Measurements from ENCODE around the gene ANKS1A. TPM values are rescaled to one million over a fixed set of nuclear protein-coding genes. Genes with fewer than 3 reads are reported as not detected.

Gene ANKS1A
- polyA plus RNA-seq, 1 of the 3 experiments (the other 2 are of a cell fraction): 7.6 TPM

- TF ChIP-seq FOSL2 (IDR thresholded peaks at IDR 0.05; ENCODE audit: borderline replicate concordance, low read depth): no peak
- no peak for TF ChIP-seq EZH2phosphoT487 (IDR thresholded peaks at IDR 0.05; ENCODE audit: borderline replicate concordance, low read depth)
- TF ChIP-seq MXI1 (IDR thresholded peaks at IDR 0.05; ENCODE audit: low read depth, low read length): no peak
- no peak for TF ChIP-seq EP300 (IDR thresholded peaks at IDR 0.05; ENCODE audit: borderline replicate concordance in 1 of 2, low read depth in 1 of 2, low read length in 1 of 2)
These were observed 190.4 kb downstream of the ANKS1A start (continued) for GRCh38 chr6:35079311-35080000.

GRCh38 chr6:35080016-35080680 is 191.1 kb downstream of the ANKS1A start:
- Histone ChIP-seq H3K4me1 (ENCODE audit: control insufficient read depth in 1 of 2, insufficient read depth in 2 of 2, low read depth in 1 of 2, low read length in 1 of 2) (no peaks in the 10 kb centered on the region), H3K9me2 (no peaks in the 10 kb centered on the region), H3K27ac (ENCODE audit: low read depth in 2 of 2, low read length in 1 of 2) (no peak overlapping the region), H4K20me1 (ENCODE audit: insufficient read depth) (no peaks in the 10 kb centered on the region), H2AFZ (ENCODE audit: low read depth) (no peak overlapping the region), H3K79me2 (ENCODE audit: insufficient read depth) (no peaks in the 10 kb centered on the region), H3K4me3 (ENCODE audit: low read depth in 2 of 2, low read length in 1 of 2) (no peak overlapping the region), H3K9me3 (no peaks in the 10 kb centered on the region), H3K27me3 (ENCODE audit: insufficient read depth) (no peaks in the 10 kb centered on the region), H3F3A (replicated peaks; ENCODE audit: insufficient read depth) (no peaks in the 10 kb centered on the region), H3K36me3 (replicated peaks in 1 of 2; ENCODE audit: control insufficient read depth in 1 of 2, insufficient read depth in 2 of 2, low read length in 1 of 2) (peaks cover 0 to 35% of the 10 kb centered on the region in 2 experiments), H3K9ac (no peak overlapping the region), H3K4me2 (no peak overlapping the region)
- TF ChIP-seq YY1 (IDR thresholded peaks at IDR 0.05; ENCODE audit: low read depth) (no peak), FOXJ3 (CRISPR knock-in tag; IDR thresholded peaks at IDR 0.05) (no peak), RFX5 (IDR thresholded peaks at IDR 0.05; ENCODE audit: low read length) (no peak), USF2 (IDR thresholded peaks at IDR 0.05; ENCODE audit: borderline replicate concordance, low read depth, low read length) (no peak), TAF1 (IDR thresholded peaks at IDR 0.05; ENCODE audit: borderline replicate concordance, low read depth, low read length) (no peak), EZH2phosphoT487 (IDR thresholded peaks at IDR 0.05; ENCODE audit: borderline replicate concordance, low read depth) (no peak), FOXM1 (IDR thresholded peaks at IDR 0.05; ENCODE audit: low read depth) (no peak)
- 82% methylated on average over 13 of the region's 13 CpGs for WGBS (ENCODE audit: low lambda C conversion rate)
- DNase-seq: no peak
- ChIA-PET CTCF (interaction anchor here (1.3 kb wide), 1 partner anchor 60 kb away, joined by 4 read pairs; no protein-coding TSS in a partner anchor), POLR2A (no interaction called here)

GRCh38 chr6:35080821-35081425 is 191.9 kb downstream of the ANKS1A start:
- H2AFZ ChIP-seq (ENCODE audit: low read depth): no peak overlapping the region
- POLR2A ChIA-PET: no interaction called here
- WGBS (ENCODE audit: low lambda C conversion rate): 88% methylated on average over 17 of the region's 21 CpGs
- TF ChIP-seq JUND (IDR thresholded peaks at IDR 0.05): no peak
- no peak for TF ChIP-seq MXI1 (IDR thresholded peaks at IDR 0.05; ENCODE audit: low read depth, low read length)
- no peak for TF ChIP-seq USF2 (IDR thresholded peaks at IDR 0.05; ENCODE audit: borderline replicate concordance, low read depth, low read length)
- TF ChIP-seq RAD21 (IDR thresholded peaks at IDR 0.05; ENCODE audit: low read length): no peak
- no peak for TF ChIP-seq EZH2phosphoT487 (IDR thresholded peaks at IDR 0.05; ENCODE audit: borderline replicate concordance, low read depth)
- no peak for TF ChIP-seq EP300 (IDR thresholded peaks at IDR 0.05; ENCODE audit: borderline replicate concordance in 1 of 2, low read depth in 1 of 2, low read length in 1 of 2)
- TF ChIP-seq CTCF (IDR thresholded peaks at IDR 0.05): no peak
- no peak for TF ChIP-seq FOXJ3 (CRISPR knock-in tag; IDR thresholded peaks at IDR 0.05)
- TF ChIP-seq IRF3 (IDR thresholded peaks at IDR 0.05; ENCODE audit: low read depth, low read length): no peak

More at GRCh38 chr6:35080821-35081425, 191.9 kb downstream of the ANKS1A start:
- DNase-seq: no peak
- H3K27me3 ChIP-seq (ENCODE audit: insufficient read depth): no peaks in the 10 kb centered on the region
- no peak overlapping the region for H3K4me3 ChIP-seq (ENCODE audit: low read depth in 2 of 2, low read length in 1 of 2)
- no peaks in the 10 kb centered on the region for H3K4me1 ChIP-seq (ENCODE audit: control insufficient read depth in 1 of 2, insufficient read depth in 2 of 2, low read depth in 1 of 2, low read length in 1 of 2)
- H3K9ac ChIP-seq: no peak overlapping the region
- no peaks in the 10 kb centered on the region for H3K9me3 ChIP-seq
- no peaks in the 10 kb centered on the region for H4K20me1 ChIP-seq (ENCODE audit: insufficient read depth)
- H3K36me3 ChIP-seq (replicated peaks in 1 of 2; ENCODE audit: control insufficient read depth in 1 of 2, insufficient read depth in 2 of 2, low read length in 1 of 2): peaks cover 0 to 41% of the 10 kb centered on the region in 2 experiments
- H3K4me2 ChIP-seq: no peak overlapping the region
- no peaks in the 10 kb centered on the region for H3K9me2 ChIP-seq
- no peaks in the 10 kb centered on the region for H3F3A ChIP-seq (replicated peaks; ENCODE audit: insufficient read depth)
- CTCF ChIA-PET: no interaction called here
- no peaks in the 10 kb centered on the region for H3K79me2 ChIP-seq (ENCODE audit: insufficient read depth)
- no peak overlapping the region for H3K27ac ChIP-seq (ENCODE audit: low read depth in 2 of 2, low read length in 1 of 2)
